Measurements from ENCODE around the gene LMAN2L. TPM values are rescaled to one million over a fixed set of nuclear protein-coding genes. Genes with fewer than 3 reads are reported as not detected.

Gene LMAN2L
- total RNA-seq, 1 experiment from 2014 or later: 17.6 TPM

DNA sequence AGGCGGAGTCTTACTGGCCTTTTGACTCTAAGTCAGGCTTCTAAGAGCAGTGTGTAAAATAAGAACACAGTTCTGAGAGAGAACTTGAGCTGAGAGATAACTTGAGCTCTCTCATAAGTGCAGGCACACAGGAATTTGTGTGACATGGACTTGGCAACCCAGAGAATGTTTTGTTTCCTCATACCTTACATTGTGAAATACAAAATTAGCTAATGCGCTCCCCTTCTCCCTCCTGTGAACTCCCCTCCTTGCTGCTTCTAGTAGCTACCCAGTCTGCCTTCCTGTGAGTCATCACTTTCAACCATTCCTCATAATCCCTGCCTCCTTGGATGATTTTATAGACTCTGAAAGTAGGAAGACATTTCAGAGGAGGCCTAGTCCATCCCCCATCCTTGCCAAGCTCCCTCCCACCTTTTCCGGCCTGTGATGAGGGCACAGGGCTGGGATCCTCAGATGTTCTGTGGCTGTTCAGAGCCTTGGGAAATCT is 74.7 kb downstream of the LMAN2L start:
- DNase-seq: no peak
- Histone ChIP-seq H2BK5ac (ENCODE audit: insufficient read length, low read length) (no peak overlapping the region), H3K56ac (ENCODE audit: insufficient read length, low read depth, low read length) (no peak overlapping the region), H2BK20ac (ENCODE audit: low read depth, low read length, poor library complexity, severe bottlenecking) (no peak overlapping the region), H3K18ac (ENCODE audit: insufficient read length, low read depth, low read length) (no peak overlapping the region), H3K9ac (ENCODE audit: extremely low read depth, insufficient read length, low read length) (no peak overlapping the region), H2AK5ac (ENCODE audit: insufficient read length, low read length) (no peak overlapping the region), H3K4ac (ENCODE audit: low read depth, low read length) (no peak overlapping the region), H3T11ph (ENCODE audit: low read length) (no peak overlapping the region), H3K23ac (ENCODE audit: insufficient read length, low read depth, low read length) (no peak overlapping the region), H3K14ac (ENCODE audit: insufficient read depth, low read length) (no peak overlapping the region), H4K8ac (replicated peaks; ENCODE audit: insufficient read length, low read depth, low read length) (no peak overlapping the region), H3K4me1 (ENCODE audit: insufficient read depth, low read length) (no peaks in the 10 kb centered on the region), H3K23me2 (ENCODE audit: insufficient read length, low read depth, low read length, poor library complexity, severe bottlenecking) (no peaks in the 10 kb centered on the region), H2AFZ (ENCODE audit: low read length) (no peak overlapping the region), H2BK120ac (ENCODE audit: low read depth, low read length, poor library complexity, severe bottlenecking) (no peak overlapping the region), H3K4me2 (ENCODE audit: insufficient read depth, insufficient read length, low read length) (no peak overlapping the region), H4K91ac (ENCODE audit: insufficient read length, low read depth, low read length) (no peak overlapping the region), H3K79me1 (ENCODE audit: insufficient read depth, low read depth, low read length, poor library complexity, severe bottlenecking) (no peaks in the 10 kb centered on the region), H4K5ac (ENCODE audit: insufficient read length, low read depth, low read length) (no peak overlapping the region), H3K27ac (ENCODE audit: insufficient read length, low read depth, low read length) (no peak overlapping the region), H4K20me1 (ENCODE audit: control insufficient read depth, insufficient read depth, insufficient read length) (no peaks in the 10 kb centered on the region), H3K79me2 (ENCODE audit: insufficient read depth, low read length) (no peaks in the 10 kb centered on the region), H2BK15ac (ENCODE audit: low read depth, low read length) (no peak overlapping the region), H3K27me3 (ENCODE audit: insufficient read depth, low read length) (no peaks in the 10 kb centered on the region), H2BK12ac (ENCODE audit: insufficient read length, low read depth, low read length) (no peak overlapping the region), H3K9me3 (ENCODE audit: control insufficient read depth, low read depth, low read length) (no peaks in the 10 kb centered on the region)
- H3K27ac Mint-ChIP-seq: no peak overlapping the region
- peaks cover 0 to 2% (median 1%) of the 10 kb centered on the region in 3 experiments; a peak in 2 of 7 replicates for H3K36me3 Mint-ChIP-seq (ENCODE audit: insufficient read depth in 1 of 3, low read depth in 3 of 3)
- no CpG with 5 or more reads among the region's 3 CpGs for WGBS (ENCODE audit: extremely low coverage, insufficient read length, low lambda C conversion rate)
- no peaks in the 10 kb centered on the region; a peak in 2 of 4 replicates for H3K4me1 Mint-ChIP-seq
- no peaks in the 10 kb centered on the region; the same call in 1 of the 2 replicates for H3K27me3 Mint-ChIP-seq (ENCODE audit: low read depth)
- no peak for TF ChIP-seq CTCF (conservative IDR thresholded peaks at IDR 0.05)
- peaks cover 4 to 15% of the 10 kb centered on the region in 2 experiments; a peak in 4 of 5 replicates for H3K9me3 Mint-ChIP-seq
- no peak overlapping the region; a peak in 1 of 5 replicates for H3K4me3 Mint-ChIP-seq

All from H9 (cell line).